ENCODE results near the gene LBX1. TPM values are rescaled to one million over a fixed set of nuclear protein-coding genes. Genes with fewer than 3 reads are reported as not detected.

LBX1 gene
- total RNA-seq, 3 donors from 2014 or later (not counting 1 experiment from before 2014, with no cell fraction given) = not detected

DNA sequence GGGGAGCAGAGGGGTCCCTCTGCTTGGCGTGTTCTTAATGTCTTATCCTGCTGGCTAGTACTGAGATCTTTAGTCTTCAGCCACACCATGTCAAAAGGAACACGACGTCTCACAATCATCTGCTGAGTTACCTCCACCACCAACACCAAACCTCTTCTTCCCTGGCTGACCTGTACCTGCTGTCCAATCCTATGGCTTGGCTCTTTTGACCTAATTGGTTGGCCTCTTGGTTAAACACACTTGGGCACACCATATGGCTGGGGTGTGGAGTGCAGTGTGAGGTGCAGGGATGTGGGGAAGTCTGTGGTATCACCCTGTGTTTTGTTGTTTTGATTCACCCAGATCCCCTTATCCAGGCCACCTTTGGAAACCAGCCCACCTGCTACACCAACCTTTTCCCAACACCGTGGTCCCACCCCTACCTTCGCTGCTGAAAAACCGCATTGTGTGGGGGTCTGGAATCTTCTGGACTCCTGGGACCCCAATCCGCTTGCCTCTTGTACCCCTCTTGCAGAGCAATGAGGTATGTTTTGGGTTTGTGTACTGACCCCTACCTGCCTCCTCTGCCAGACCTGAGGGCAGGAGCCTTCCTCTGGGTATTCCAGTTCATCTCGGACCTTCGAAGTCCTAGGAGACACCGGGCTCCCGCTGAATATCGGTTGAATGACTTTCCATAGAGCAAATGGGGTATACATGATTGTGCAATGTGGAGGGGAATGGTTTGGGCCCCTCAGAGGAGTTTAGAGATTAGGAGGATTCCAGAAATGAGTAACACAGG lies 2.8 kb upstream of the LBX1 start:
- Mint-ChIP-seq H3K4me3 (no peak overlapping the region), H3K27ac (no peak overlapping the region), H3K9me3 (no peaks in the 10 kb centered on the region), H3K36me3 (no peaks in the 10 kb centered on the region), H3K4me1 (peaks cover 4 to 22% of the 10 kb centered on the region in 2 donors), H3K27me3 (ENCODE audit: low read depth in 2 of 2) (peaks cover 74% of the 10 kb centered on the region in 2 donors)
- Histone ChIP-seq H3K9me3 (ENCODE audit: control insufficient read depth, insufficient read depth, low read length) (no peaks in the 10 kb centered on the region), H3K36me3 (ENCODE audit: control insufficient read depth, insufficient read depth, low read length) (no peaks in the 10 kb centered on the region), H3K4me3 (ENCODE audit: low read length) (no peak overlapping the region), H3K27ac (ENCODE audit: low read length) (no peak overlapping the region), H3K4me1 (ENCODE audit: control insufficient read depth, insufficient read depth, low read length) (peaks cover 28% of the 10 kb centered on the region), H3K27me3 (ENCODE audit: control insufficient read depth, insufficient read depth, low read length) (peaks cover 74% of the 10 kb centered on the region)
- WGBS (ENCODE audit: insufficient coverage) = 17% methylated on average over 10 of the region's 12 CpGs
- ATAC-seq (no peak), DNase-seq (no peak)
- intact Hi-C loops (cut with micrococcal nuclease) = no loop called here
- TF ChIP-seq, protein P1, sequence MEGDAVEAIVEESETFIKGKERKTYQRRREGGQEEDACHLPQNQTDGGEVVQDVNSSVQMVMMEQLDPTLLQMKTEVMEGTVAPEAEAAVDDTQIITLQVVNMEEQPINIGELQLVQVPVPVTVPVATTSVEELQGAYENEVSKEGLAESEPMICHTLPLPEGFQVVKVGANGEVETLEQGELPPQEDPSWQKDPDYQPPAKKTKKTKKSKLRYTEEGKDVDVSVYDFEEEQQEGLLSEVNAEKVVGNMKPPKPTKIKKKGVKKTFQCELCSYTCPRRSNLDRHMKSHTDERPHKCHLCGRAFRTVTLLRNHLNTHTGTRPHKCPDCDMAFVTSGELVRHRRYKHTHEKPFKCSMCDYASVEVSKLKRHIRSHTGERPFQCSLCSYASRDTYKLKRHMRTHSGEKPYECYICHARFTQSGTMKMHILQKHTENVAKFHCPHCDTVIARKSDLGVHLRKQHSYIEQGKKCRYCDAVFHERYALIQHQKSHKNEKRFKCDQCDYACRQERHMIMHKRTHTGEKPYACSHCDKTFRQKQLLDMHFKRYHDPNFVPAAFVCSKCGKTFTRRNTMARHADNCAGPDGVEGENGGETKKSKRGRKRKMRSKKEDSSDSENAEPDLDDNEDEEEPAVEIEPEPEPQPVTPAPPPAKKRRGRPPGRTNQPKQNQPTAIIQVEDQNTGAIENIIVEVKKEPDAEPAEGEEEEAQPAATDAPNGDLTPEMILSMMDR (IDR thresholded peaks at IDR 0.05) = no peak

DNA sequence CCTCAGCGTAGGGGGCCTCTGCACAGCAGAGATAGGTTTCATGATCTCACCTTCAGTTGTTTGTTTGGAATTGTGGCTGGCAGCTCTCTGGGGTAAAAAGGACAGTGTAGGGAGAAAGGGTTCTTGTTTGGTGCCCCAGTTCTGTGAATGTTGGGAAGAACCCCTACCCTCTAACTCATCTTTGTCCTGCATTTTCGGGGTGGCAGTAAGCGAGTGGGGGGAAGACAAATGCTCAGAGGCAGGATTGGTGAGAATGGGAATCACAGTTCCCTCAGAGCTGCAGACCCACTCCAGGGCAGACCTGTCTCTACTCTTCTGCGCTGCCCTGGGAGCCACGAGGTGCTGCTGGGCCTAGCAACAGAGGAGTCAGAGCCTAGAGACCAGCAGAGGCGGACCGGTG lies 1.8 kb upstream of the LBX1 start:
- intact Hi-C loops (cut with micrococcal nuclease) = no loop called here
- no peaks in the 10 kb centered on the region for H3K9me3 Mint-ChIP-seq
- TF ChIP-seq, protein P1 (IDR thresholded peaks at IDR 0.05) = no peak

DNA sequence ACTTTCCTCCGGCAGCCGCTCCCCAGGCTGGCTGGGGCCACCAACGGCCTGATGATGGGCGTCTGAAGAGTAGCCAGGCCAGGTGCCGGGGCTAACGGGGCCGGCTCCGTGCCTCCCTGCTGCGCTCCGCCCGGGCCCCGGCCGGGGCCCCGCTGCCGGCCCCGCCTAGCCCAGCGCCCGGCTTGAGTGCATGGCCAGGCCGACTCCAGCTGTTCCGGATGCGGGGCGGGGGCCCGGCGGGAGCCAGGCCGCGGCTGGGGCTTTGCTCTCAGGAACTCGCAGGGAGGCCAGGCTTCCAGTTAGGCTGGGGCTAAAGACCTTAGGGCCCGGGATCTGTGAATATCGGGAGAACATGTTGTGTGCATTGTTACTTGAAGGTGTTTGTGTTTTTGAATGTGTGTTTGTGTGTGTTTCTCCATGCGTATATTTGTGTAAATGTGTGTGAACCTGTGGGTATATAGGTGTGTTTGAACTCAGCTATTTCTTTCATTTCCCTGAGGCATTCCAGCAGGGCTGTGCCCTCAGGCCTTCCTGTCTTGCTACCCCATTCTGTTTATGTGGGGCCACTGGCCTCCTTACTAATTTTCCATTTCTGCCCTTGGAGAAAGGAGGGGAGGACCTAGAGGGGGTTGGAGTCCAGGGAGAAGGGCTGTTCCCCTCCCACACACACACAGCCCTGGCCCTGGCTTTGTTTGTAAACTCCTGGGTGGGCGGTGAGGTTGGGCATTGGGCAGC lies 1.1 kb upstream of the LBX1 start:
- intact Hi-C loops (cut with micrococcal nuclease) = no loop called here
- H3K36me3 ChIP-seq (ENCODE audit: control insufficient read depth, insufficient read depth, low read length) = no peaks in the 10 kb centered on the region
- Mint-ChIP-seq H3K9me3 (no peaks in the 10 kb centered on the region), H3K27ac (no peak overlapping the region), H3K4me3 (no peak overlapping the region), H3K4me1 (peaks cover 11 to 27% of the 10 kb centered on the region in 2 donors), H3K36me3 (no peaks in the 10 kb centered on the region), H3K27me3 (ENCODE audit: low read depth in 2 of 2) (peaks cover 72 to 75% of the 10 kb centered on the region in 2 donors)
- H3K27ac ChIP-seq (ENCODE audit: low read length) = no peak overlapping the region
- H3K27me3 ChIP-seq (ENCODE audit: control insufficient read depth, insufficient read depth, low read length) = peaks cover 72% of the 10 kb centered on the region
- 1% methylated on average over 30 of the region's 31 CpGs for WGBS (ENCODE audit: insufficient coverage)
- TF ChIP-seq, protein P1 (IDR thresholded peaks at IDR 0.05) = no peak
- H3K9me3 ChIP-seq (ENCODE audit: control insufficient read depth, insufficient read depth, low read length) = no peaks in the 10 kb centered on the region
- peaks cover 35% of the 10 kb centered on the region for H3K4me1 ChIP-seq (ENCODE audit: control insufficient read depth, insufficient read depth, low read length)
- no peak overlapping the region for H3K4me3 ChIP-seq (ENCODE audit: low read length)
- ATAC-seq = no peak
- no peak for DNase-seq

More for the DNA sequence above, 1.8 kb upstream of the LBX1 start:
- peaks cover 73 to 74% of the 10 kb centered on the region in 2 donors for H3K27me3 Mint-ChIP-seq (ENCODE audit: low read depth in 2 of 2)
- H3K27ac Mint-ChIP-seq = no peak overlapping the region
- H3K4me3 Mint-ChIP-seq = no peak overlapping the region
- 43% methylated on average over 6 of the region's 7 CpGs for WGBS (ENCODE audit: insufficient coverage)
- Histone ChIP-seq H3K27ac (ENCODE audit: low read length) (no peak overlapping the region), H3K27me3 (ENCODE audit: control insufficient read depth, insufficient read depth, low read length) (peaks cover 71% of the 10 kb centered on the region), H3K4me1 (ENCODE audit: control insufficient read depth, insufficient read depth, low read length) (peaks cover 28% of the 10 kb centered on the region), H3K9me3 (ENCODE audit: control insufficient read depth, insufficient read depth, low read length) (no peaks in the 10 kb centered on the region), H3K36me3 (ENCODE audit: control insufficient read depth, insufficient read depth, low read length) (no peaks in the 10 kb centered on the region), H3K4me3 (ENCODE audit: low read length) (no peak overlapping the region)
- DNase-seq (no peak), ATAC-seq (no peak)
- H3K36me3 Mint-ChIP-seq = no peaks in the 10 kb centered on the region
- H3K4me1 Mint-ChIP-seq = peaks cover 7 to 24% of the 10 kb centered on the region in 2 donors
